Naive B cell (primary cell): Measurements from ENCODE around the gene ENPP6. TPM values are rescaled to one million over a fixed set of nuclear protein-coding genes. Genes with fewer than 3 reads are reported as not detected.

ENCODE experiments used
- ATAC-seq, 2 donors: fragments of 150-1000 bp; cut with Tn5 transposase; 2 replicates each; pipeline ENCODE4 v1.10.0; 2021; ENCODE audit warnings: low read depth in 2 of 2, mild to moderate bottlenecking in 2 of 2, moderate library complexity in 2 of 2
- DNase-seq: peaks from one replicate; pipeline ENCODE4 v3.0.0; 2022
- H3K27ac Mint-ChIP-seq, 6 donors: one replicate each; pipeline ENCODE4 v1.8.0; 2020 to 2022; ENCODE audit warnings: mild to moderate bottlenecking in 6 of 6, mixed read lengths in 6 of 6, moderate library complexity in 5 of 6, inconsistent platforms in 2 of 6
- H3K27me3 Mint-ChIP-seq, 3 donors: one replicate each; pipeline ENCODE4 v1.8.0; 2021 to 2022; ENCODE audit warnings: mixed read lengths in 3 of 3, mild to moderate bottlenecking in 1 of 3
- H3K36me3 Mint-ChIP-seq, 2 donors: one replicate each; pipeline ENCODE4 v1.8.0; 2020 to 2022; ENCODE audit warnings: mixed read lengths in 2 of 2, inconsistent platforms in 1 of 2, mild to moderate bottlenecking in 1 of 2
- H3K4me1 Mint-ChIP-seq, 3 donors: one replicate each; pipeline ENCODE4 v1.8.0; 2020 to 2022; ENCODE audit warnings: mixed read lengths in 3 of 3, inconsistent platforms in 1 of 3, mild to moderate bottlenecking in 1 of 3, moderate library complexity in 1 of 3
- H3K4me3 Mint-ChIP-seq, 8 donors: one replicate each; pipeline ENCODE4 v1.8.0; 2020 to 2022; ENCODE audit warnings: mild to moderate bottlenecking in 8 of 8, mixed read lengths in 8 of 8, moderate library complexity in 8 of 8, inconsistent platforms in 2 of 8
- H3K9me3 Mint-ChIP-seq, 7 donors: one replicate each; pipeline ENCODE4 v1.8.0; 2020 to 2022; ENCODE audit warnings: mixed read lengths in 7 of 7, mild to moderate bottlenecking in 5 of 7, inconsistent platforms in 2 of 7, moderate library complexity in 1 of 7
- polyA plus RNA-seq, 6 donors: library from polyadenylated mRNA; unstranded; fragments of 300-500 nt; fragmentation: Illumina TruSeq; gene quantifications; one replicate each; pipeline ENCODE4 v1.2.3, GENCODE V29; 2021; ENCODE audit warnings: low read depth in 6 of 6

ENPP6 gene
- polyA plus RNA-seq, 6 donors from 2014 or later, result not detected

DNA sequence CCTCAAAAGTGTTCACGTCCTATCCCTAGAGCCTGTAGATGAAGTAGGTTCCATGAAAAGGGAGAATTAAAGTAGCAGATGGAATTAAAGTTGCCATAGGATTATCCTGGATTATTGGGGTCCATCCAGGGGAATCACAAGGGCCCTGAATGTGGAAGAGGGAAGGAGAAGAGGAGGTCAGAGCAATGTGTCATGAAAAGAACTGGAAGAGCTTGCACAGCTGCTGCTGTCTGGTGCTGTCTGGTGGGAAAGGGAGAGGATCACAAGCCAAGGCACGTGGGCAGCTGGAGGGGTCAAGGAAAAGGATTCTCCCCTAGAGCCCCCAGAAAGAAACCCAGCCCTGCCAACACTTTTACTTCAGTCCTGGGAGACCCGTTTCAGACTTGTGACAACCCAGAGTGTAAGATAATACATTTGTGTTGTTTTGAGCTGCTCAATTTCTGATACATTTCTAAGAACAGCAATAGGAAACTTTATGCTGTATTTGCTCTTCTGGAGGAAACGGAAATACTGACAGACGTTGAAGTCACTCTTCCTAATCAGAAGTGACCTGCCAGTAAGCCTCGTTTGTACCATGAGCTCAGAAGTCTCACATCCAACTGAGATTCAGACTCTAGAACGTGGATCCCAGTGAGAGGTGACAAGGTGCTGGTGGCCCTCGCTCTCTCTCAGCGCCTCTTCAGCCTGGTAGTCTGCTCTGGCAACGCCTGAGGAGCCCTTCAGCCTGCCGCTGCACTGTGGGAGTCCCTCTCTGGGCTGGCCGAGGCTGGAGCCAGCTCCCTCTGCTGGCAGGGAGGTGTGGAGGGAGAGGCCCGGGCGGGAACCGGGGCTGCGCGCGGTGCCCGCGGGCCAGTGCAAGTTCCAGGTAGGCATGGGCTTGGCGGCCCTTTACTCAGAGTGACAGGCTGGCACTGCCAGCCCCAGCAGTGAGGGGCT is 34.7 kb upstream of the ENPP6 start:
- DNase-seq, result no peak
- ATAC-seq, result no peak

GRCh38 chr4:184251670-184251980 is 34.0 kb upstream of the ENPP6 start:
- Mint-ChIP-seq H3K36me3 (no peaks in the 10 kb centered on the region), H3K27me3 (peaks cover 3 to 23% (median 16%) of the 10 kb centered on the region in 3 donors), H3K9me3 (peaks cover 0 to 6% (median 0%) of the 10 kb centered on the region in 7 donors), H3K27ac (no peak overlapping the region), H3K4me1 (peaks cover 0 to 6% (median 0%) of the 10 kb centered on the region in 3 donors), H3K4me3 (no peak overlapping the region)
- DNase-seq, result no peak
- ATAC-seq, result no peak

More for the DNA sequence above, 34.7 kb upstream of the ENPP6 start:
- H3K27me3 Mint-ChIP-seq, result peaks cover 0 to 15% (median 10%) of the 10 kb centered on the region in 3 donors
- H3K27ac Mint-ChIP-seq, result peak overlapping the region in 1 of 6 donors; percentile 10
- peaks cover 0 to 6% (median 0%) of the 10 kb centered on the region in 3 donors for H3K4me1 Mint-ChIP-seq
- H3K9me3 Mint-ChIP-seq, result peaks cover 0 to 6% (median 0%) of the 10 kb centered on the region in 7 donors
- H3K4me3 Mint-ChIP-seq, result no peak overlapping the region
- no peaks in the 10 kb centered on the region for H3K36me3 Mint-ChIP-seq

GRCh38 chr4:184250795-184251669 is 33.4 kb upstream of the ENPP6 start:
- Mint-ChIP-seq H3K9me3 (peaks cover 0 to 6% (median 0%) of the 10 kb centered on the region in 7 donors), H3K36me3 (no peaks in the 10 kb centered on the region), H3K4me3 (no peak overlapping the region), H3K27me3 (peaks cover 5 to 29% (median 19%) of the 10 kb centered on the region in 3 donors), H3K27ac (peak overlapping the region in 1 of 6 donors; percentile 89), H3K4me1 (peaks cover 0 to 6% (median 0%) of the 10 kb centered on the region in 3 donors)
- DNase-seq, result peak; percentile 34
- peak; percentile 59 to 70 for ATAC-seq

DNA sequence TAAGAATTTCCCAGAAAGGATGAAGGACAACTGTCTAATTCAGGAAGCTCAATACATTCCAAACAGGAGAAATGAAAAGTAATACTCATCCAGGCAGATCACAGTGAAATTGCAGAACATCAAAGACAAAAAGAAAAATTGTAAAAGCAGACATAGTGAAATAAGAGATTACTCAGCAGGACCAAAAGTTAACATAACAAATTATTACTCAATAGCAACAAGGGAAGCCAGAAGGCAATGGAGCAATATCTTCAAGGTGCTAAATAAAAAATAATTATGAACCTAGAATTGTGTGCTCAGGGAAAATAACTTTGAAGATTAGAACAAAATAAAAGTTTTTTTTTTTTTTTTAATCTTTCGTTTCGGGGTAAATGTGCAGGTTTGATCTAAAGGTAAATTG is 30.5 kb upstream of the ENPP6 start:
- ATAC-seq, result no peak
- H3K27me3 Mint-ChIP-seq, result peaks cover 5 to 31% (median 27%) of the 10 kb centered on the region in 3 donors
- H3K9me3 Mint-ChIP-seq, result no peaks in the 10 kb centered on the region
- no peak overlapping the region for H3K27ac Mint-ChIP-seq
- peaks cover 0 to 6% (median 0%) of the 10 kb centered on the region in 3 donors for H3K4me1 Mint-ChIP-seq
- no peaks in the 10 kb centered on the region for H3K36me3 Mint-ChIP-seq
- DNase-seq, result no peak
- no peak overlapping the region for H3K4me3 Mint-ChIP-seq

GRCh38 chr4:184247421-184247820 is 29.7 kb upstream of the ENPP6 start:
- Mint-ChIP-seq H3K4me1 (peaks cover 0 to 6% (median 0%) of the 10 kb centered on the region in 3 donors), H3K27ac (no peak overlapping the region), H3K4me3 (peak overlapping the region in 1 of 8 donors; percentile 68), H3K27me3 (peaks cover 5 to 31% (median 27%) of the 10 kb centered on the region in 3 donors), H3K36me3 (no peaks in the 10 kb centered on the region), H3K9me3 (no peaks in the 10 kb centered on the region)
- DNase-seq (no peak), ATAC-seq (no peak)

DNA sequence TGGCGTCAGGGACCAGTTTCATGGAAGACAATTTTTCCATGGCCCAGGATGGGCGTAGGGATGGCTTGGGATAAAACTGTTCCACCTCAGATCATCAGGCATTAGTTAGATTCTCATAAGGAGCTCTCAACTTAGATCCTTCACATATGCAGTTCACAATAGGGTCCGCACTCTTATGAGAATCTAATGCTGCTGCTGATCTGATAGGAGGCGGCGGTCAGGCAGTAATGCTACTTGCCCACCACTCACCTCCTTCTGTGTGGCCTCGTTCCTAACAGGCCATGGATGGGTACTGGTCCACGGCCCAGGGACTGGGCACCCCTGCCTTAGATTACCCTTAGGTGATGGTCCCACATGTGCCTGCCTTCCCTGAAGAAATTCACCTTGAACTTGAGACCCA is 28.8 kb upstream of the ENPP6 start:
- Mint-ChIP-seq H3K27ac (no peak overlapping the region), H3K4me1 (peaks cover 0 to 6% (median 0%) of the 10 kb centered on the region in 3 donors), H3K9me3 (no peaks in the 10 kb centered on the region), H3K4me3 (no peak overlapping the region), H3K27me3 (peaks cover 5 to 31% (median 27%) of the 10 kb centered on the region in 3 donors), H3K36me3 (no peaks in the 10 kb centered on the region)
- ATAC-seq, result no peak
- DNase-seq, result no peak

DNA sequence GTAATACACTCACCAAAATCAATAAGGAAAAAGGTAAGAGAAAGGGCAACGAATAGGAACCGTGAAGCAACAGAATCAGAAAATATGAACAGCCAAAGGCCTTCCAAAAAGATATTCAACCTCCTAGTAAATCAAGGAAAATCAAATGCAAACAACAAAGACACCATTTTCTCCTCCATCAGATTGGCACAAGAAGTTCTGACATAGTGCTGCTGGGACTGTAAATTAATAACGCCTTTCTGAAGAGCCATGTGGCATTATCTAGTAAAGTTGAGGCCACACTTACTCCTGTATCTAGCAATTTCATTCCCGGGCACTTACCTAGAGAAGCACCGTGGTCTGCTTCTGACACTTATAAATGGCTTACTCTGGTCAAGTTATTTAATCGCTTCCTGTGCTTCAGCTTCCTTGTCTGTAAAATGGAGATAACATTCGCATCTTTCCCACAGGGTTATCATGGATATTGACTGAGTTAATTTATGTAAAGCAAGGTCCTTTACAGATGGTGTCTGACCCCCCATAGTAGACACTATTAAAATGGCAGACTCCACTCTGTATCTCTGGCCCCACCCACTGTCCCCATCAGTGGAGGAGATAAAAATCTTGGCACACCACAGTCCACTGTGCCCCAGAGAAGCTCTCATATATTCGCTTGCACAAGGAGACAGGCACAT is 20.5 kb upstream of the ENPP6 start:
- ATAC-seq (no peak), DNase-seq (no peak)
- H3K4me1 Mint-ChIP-seq, result no peaks in the 10 kb centered on the region
- peaks cover 0 to 21% (median 18%) of the 10 kb centered on the region in 3 donors for H3K27me3 Mint-ChIP-seq
- no peaks in the 10 kb centered on the region for H3K9me3 Mint-ChIP-seq
- no peaks in the 10 kb centered on the region for H3K36me3 Mint-ChIP-seq
- H3K4me3 Mint-ChIP-seq, result no peak overlapping the region
- no peak overlapping the region for H3K27ac Mint-ChIP-seq

DNA sequence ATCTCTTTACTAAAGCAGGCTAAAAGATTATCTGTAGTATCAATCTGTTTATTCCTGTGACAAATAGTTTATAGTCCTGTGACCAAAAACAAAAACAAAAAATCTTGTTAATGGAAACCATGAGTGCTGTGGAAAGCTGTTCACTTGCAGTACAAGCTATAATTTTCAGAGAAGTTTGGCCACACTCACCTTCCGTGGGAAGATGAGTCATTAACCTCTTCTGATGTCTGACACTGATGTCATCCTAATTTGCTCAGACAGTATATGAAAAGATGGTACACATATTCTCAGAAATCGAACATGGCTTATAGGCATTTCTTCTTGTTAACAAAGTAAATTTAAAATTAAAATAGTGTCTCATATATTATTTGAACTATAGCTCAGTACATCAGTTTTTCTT is 19.9 kb upstream of the ENPP6 start:
- Mint-ChIP-seq H3K27me3 (peaks cover 0 to 21% (median 18%) of the 10 kb centered on the region in 3 donors), H3K36me3 (no peaks in the 10 kb centered on the region), H3K4me3 (no peak overlapping the region), H3K9me3 (no peaks in the 10 kb centered on the region), H3K27ac (no peak overlapping the region), H3K4me1 (no peaks in the 10 kb centered on the region)
- no peak for DNase-seq
- no peak for ATAC-seq

DNA sequence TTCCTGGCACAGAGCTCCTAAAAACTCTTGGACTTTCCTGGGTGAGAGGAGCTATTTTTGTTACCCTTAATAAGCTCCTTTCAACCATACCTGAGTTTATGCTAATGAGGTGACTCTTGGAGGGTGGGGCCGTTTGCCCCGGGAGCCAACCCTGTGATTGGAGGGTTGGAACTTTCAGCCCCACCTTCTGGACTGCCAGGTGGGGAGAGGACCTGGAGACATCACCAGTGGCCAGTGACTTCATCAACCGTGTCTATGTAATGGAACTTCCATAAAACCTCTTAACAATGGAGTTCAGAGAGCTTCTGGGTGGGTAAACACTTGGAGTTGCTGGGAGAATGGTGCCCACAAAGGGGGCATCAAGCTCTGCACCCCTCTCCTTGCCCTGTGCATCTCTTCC is 17.9 kb upstream of the ENPP6 start:
- no peaks in the 10 kb centered on the region for H3K9me3 Mint-ChIP-seq

DNA sequence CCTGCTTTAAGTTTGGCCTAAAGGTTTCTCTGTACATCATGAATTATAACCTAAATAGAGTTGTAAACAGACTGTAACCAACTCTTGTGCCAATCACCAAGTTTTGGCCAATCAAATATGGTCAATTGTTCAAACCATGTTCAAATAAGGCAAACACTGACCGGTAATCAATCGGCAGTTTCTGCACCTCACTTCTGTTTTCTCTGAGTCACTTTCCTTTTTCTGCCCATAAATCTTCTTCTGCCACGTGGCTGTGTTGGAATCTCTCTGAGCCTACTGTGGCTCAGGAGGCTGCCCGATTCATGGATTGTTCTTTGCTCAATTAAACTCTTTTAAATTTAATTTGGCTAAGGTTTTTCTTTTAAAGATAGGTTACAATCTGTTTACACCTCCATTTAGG is 16.5 kb upstream of the ENPP6 start:
- no peak for DNase-seq
- Mint-ChIP-seq H3K36me3 (no peaks in the 10 kb centered on the region), H3K27me3 (peaks cover 17 to 37% (median 29%) of the 10 kb centered on the region in 3 donors), H3K4me1 (peaks cover 6 to 11% (median 7%) of the 10 kb centered on the region in 3 donors), H3K4me3 (no peak overlapping the region), H3K9me3 (no peaks in the 10 kb centered on the region), H3K27ac (no peak overlapping the region)
- ATAC-seq, result no peak

More for the DNA sequence above, 17.9 kb upstream of the ENPP6 start:
- Mint-ChIP-seq H3K4me3 (no peak overlapping the region), H3K27ac (no peak overlapping the region), H3K4me1 (no peaks in the 10 kb centered on the region), H3K27me3 (peaks cover 5 to 23% (median 18%) of the 10 kb centered on the region in 3 donors), H3K36me3 (no peaks in the 10 kb centered on the region)
- no peak for ATAC-seq
- DNase-seq, result no peak

GRCh38 chr4:184232975-184233374 is 15.3 kb upstream of the ENPP6 start:
- DNase-seq (no peak), ATAC-seq (no peak)
- peaks cover 0 to 3% (median 0%) of the 10 kb centered on the region in 7 donors for H3K9me3 Mint-ChIP-seq
- H3K27me3 Mint-ChIP-seq, result peaks cover 26 to 49% (median 41%) of the 10 kb centered on the region in 3 donors
- no peak overlapping the region for H3K4me3 Mint-ChIP-seq
- H3K36me3 Mint-ChIP-seq, result peaks cover 0 to 8% of the 10 kb centered on the region in 2 donors
- H3K27ac Mint-ChIP-seq, result no peak overlapping the region
- peaks cover 6 to 11% (median 7%) of the 10 kb centered on the region in 3 donors for H3K4me1 Mint-ChIP-seq

DNA sequence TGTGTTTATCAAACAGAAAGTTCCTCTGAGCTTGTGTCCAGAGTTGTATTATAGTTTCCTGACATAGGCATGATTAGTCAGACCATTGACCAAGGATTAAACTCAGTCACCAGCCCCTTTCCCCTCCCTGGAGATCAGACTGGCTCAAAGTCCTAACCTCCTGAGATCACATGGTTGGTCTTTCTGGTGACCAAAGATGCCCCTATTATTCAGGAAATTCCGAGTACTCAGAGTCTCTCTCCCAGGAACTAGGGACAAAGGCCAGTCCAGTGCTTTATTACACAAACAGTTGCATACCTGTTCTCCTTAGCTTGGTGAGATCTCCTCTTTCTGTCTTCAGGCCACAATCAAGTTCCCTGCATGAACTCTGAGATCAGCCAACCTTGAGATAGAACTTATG is 14.5 kb upstream of the ENPP6 start:
- H3K36me3 Mint-ChIP-seq, result peaks cover 0 to 8% of the 10 kb centered on the region in 2 donors
- peaks cover 0 to 3% (median 0%) of the 10 kb centered on the region in 7 donors for H3K9me3 Mint-ChIP-seq
- ATAC-seq (no peak), DNase-seq (no peak)
- no peak overlapping the region for H3K27ac Mint-ChIP-seq
- H3K4me1 Mint-ChIP-seq, result peaks cover 6 to 11% (median 7%) of the 10 kb centered on the region in 3 donors
- peaks cover 28 to 57% (median 45%) of the 10 kb centered on the region in 3 donors for H3K27me3 Mint-ChIP-seq
- H3K4me3 Mint-ChIP-seq, result no peak overlapping the region

DNA sequence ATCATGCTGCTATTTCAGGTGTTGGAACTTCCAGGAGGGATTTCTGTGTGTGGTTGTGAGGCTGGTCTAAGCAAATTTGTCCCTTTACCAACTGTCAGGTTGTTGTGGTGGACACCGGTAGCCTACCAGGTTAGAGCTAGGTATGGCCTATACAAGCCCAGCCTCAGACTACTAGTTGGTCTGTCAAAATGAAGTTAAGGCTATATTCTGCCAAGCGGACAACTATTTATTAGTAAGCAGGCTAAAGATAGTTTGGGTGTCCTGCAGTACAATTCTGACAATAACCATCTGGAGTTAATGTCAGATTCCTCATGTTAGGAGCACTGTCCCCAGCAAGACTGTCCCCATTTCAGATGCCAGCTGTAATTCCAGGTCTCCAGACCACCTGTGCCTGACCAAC is 13.9 kb upstream of the ENPP6 start:
- peaks cover 0 to 3% (median 0%) of the 10 kb centered on the region in 7 donors for H3K9me3 Mint-ChIP-seq
- peaks cover 6 to 11% (median 7%) of the 10 kb centered on the region in 3 donors for H3K4me1 Mint-ChIP-seq
- H3K27ac Mint-ChIP-seq, result no peak overlapping the region
- no peak for DNase-seq
- ATAC-seq, result no peak
- H3K27me3 Mint-ChIP-seq, result peaks cover 32 to 59% (median 52%) of the 10 kb centered on the region in 3 donors
- H3K36me3 Mint-ChIP-seq, result peaks cover 0 to 8% of the 10 kb centered on the region in 2 donors
- H3K4me3 Mint-ChIP-seq, result no peak overlapping the region
